Kidney (tissue), 14 donors: ENCODE results near the gene ATXN10. TPM values are rescaled to one million over a fixed set of nuclear protein-coding genes. Genes with fewer than 3 reads are reported as not detected.

Experiments used
- DNase-seq, 5 donors: peaks; one replicate each; pipeline ENCODE4 v3.0.0-alpha.2; 2013 to 2020
- FAIRE-seq: peaks from 2 replicates; lab custom pipeline; 2012; peaks lifted over from hg19 to GRCh38; lab: Jason Lieb, UNC
- H3K27ac ChIP-seq, 2 donors: one replicate each; pipeline ENCODE4 v1.7.0; 2013; ENCODE audit warnings: low read depth in 2 of 2, low read length in 2 of 2, inconsistent platforms in 1 of 2
- H3K27me3 ChIP-seq: one replicate; pipeline ENCODE4 v1.7.1; 2013; ENCODE audit warnings: low read length, inconsistent platforms; ENCODE audit not compliant: control insufficient read depth, insufficient read depth
- H3K36me3 ChIP-seq, 3 donors: one replicate each; pipeline versions ENCODE4 v1.7.0 to v1.7.1; 2013; ENCODE audit warnings: low read length in 3 of 3, control low read depth in 1 of 3, inconsistent platforms in 1 of 3; ENCODE audit not compliant: insufficient read depth in 3 of 3, control insufficient read depth in 2 of 3
- H3K4me1 ChIP-seq, 3 donors: one replicate each; pipeline versions ENCODE4 v1.7.0 to v1.7.1; 2013; ENCODE audit warnings: low read length in 3 of 3, inconsistent platforms in 1 of 3, low read depth in 1 of 3; ENCODE audit not compliant: control insufficient read depth in 2 of 3, insufficient read depth in 2 of 3
- H3K4me3 ChIP-seq, 3 donors: one replicate each; pipeline versions ENCODE4 v1.7.0 to v1.8.1; 2013; ENCODE audit warnings: low read length in 3 of 3, control low read depth in 1 of 3, inconsistent platforms in 1 of 3
- H3K9ac ChIP-seq, 3 donors: one replicate each; pipeline versions ENCODE4 v1.7.0 to v1.7.1; 2013; ENCODE audit warnings: low read length in 3 of 3, control low read depth in 1 of 3, inconsistent platforms in 1 of 3
- H3K9me3 ChIP-seq, 3 donors: one replicate each; pipeline versions ENCODE4 v1.7.0 to v1.7.1; 2013; ENCODE audit warnings: low read length in 3 of 3, control low read depth in 1 of 3, inconsistent platforms in 1 of 3; ENCODE audit not compliant: control insufficient read depth in 2 of 3, insufficient read depth in 1 of 3
- intact Hi-C: fragments of 100-400 bp; cut with DNase I; formaldehyde crosslinking; loops from one replicate; pipeline ENCODE4 v1.11.1; 2022
- polyA plus RNA-seq: library from polyadenylated mRNA; stranded (reverse); fragments of 350-450 nt; fragmentation: Illumina TruSeq; extraction: RNeasy Lipid Tissue Mini Kit (QIAGEN cat#74804); gene quantifications from one replicate; pipeline ENCODE4 v1.2.3, GENCODE V29; 2014; ENCODE audit warnings: low read depth, low replicate concordance; ENCODE audit not compliant: insufficient read depth
- total RNA-seq: library from RNA; stranded (reverse); fragmentation: NEBNext Ultra II Directional; extraction: Animal tissue kit (Norgen Biotek cat#: 25700); gene quantifications from one replicate; pipeline ENCODE4 v1.2.1, GENCODE V29; 2021
- TF ChIP-seq, protein P1 (sequence below): IDR thresholded peaks from 3 replicates; pipeline ENCODE4 v1.5.1; 2012; ENCODE audit warnings: mild to moderate bottlenecking, moderate library complexity, borderline replicate concordance; ENCODE audit not compliant: insufficient read depth; ENCODE audit errors: extremely low read depth
- donor health status: control.
- donor health status: control.
- donor health status: control.
- donor health status: control.
- donor health status: control.
- donor health status: DM: yes; HTN: yes; CAD: no.
- donor health status: Normal renal cell carcinoma (clear cell type).

ATXN10 gene
- total and polyA plus RNA-seq, 2 donors from 2014 or later: 121 to 142 TPM

DNA sequence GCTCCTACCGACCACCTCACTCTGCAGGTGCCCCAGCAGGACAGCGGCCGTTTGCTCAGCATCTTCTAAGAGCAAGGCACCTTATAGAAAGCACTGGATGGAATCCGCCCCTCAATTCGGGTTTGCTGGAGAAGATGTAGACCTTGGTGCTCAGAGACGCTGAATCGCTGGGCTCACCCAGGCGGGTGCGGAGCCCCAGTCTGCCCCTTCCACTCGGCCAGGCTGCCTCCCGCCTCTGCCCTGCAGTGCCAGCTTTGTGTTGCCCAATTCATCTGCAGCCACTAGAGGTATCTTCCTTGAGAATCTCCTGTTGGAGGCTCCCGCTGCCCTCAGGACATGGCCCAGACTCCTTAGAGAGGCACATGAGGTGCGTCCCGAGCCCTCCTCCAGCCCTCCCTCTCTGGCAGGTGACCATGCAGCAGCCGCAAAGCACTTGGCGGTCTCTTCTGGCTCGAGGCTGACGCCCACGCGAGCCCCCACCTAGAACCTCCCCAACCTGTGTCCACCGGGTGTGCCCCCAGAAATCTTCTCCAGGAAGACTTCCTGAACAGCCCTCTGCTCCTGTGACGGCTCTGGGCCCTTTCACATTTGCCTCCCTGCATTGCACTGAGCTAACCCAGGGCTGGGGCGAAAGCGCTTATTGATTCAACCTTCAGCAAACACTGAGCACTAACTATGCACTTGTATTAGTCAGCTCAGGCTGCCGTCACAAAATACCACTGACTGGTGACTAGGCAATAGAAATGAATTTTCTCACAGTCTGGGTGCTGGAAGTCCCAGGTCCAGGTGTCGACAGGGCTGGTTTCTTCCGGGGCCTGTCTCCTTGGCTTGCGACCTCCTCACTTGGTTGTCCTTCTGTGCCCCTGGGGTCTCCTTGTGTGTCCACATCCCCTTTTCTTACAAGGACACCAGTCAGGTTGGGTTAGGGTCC lies 187.9 kb downstream of the ATXN10 start:
- TF ChIP-seq, protein P1, sequence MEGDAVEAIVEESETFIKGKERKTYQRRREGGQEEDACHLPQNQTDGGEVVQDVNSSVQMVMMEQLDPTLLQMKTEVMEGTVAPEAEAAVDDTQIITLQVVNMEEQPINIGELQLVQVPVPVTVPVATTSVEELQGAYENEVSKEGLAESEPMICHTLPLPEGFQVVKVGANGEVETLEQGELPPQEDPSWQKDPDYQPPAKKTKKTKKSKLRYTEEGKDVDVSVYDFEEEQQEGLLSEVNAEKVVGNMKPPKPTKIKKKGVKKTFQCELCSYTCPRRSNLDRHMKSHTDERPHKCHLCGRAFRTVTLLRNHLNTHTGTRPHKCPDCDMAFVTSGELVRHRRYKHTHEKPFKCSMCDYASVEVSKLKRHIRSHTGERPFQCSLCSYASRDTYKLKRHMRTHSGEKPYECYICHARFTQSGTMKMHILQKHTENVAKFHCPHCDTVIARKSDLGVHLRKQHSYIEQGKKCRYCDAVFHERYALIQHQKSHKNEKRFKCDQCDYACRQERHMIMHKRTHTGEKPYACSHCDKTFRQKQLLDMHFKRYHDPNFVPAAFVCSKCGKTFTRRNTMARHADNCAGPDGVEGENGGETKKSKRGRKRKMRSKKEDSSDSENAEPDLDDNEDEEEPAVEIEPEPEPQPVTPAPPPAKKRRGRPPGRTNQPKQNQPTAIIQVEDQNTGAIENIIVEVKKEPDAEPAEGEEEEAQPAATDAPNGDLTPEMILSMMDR: no peak
- Histone ChIP-seq H3K9ac (no peak overlapping the region), H3K36me3 (peaks cover 0 to 8% (median 0%) of the 10 kb centered on the region in 3 donors), H3K27ac (no peak overlapping the region), H3K9me3 (no peaks in the 10 kb centered on the region), H3K4me3 (no peak overlapping the region), H3K27me3 (no peaks in the 10 kb centered on the region), H3K4me1 (no peaks in the 10 kb centered on the region)
- peak in 1 of 5 donors; percentile 54 for DNase-seq
- intact Hi-C loops: no loop called here
- FAIRE-seq: no peak

DNA sequence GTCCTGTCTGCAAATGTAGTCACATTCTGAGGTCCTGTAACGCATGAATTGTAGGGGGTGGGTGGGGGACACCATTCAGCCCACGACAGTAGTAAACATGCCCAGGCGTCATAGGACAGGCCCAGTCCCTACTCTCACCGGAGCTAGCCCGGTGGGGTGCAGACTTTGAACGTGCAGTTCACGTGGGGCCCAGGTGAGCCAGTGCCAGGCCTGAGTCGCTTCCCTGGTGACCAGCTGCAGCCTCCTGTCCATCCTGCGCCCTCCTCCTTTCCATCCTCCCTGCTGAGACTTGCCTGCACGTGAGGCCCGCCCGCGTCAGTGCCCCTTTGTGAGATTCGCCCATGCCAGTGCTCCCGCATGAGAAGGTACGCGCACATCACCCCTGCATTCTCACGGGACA lies 188.6 kb downstream of the ATXN10 start:
- intact Hi-C loops: no loop called here

DNA sequence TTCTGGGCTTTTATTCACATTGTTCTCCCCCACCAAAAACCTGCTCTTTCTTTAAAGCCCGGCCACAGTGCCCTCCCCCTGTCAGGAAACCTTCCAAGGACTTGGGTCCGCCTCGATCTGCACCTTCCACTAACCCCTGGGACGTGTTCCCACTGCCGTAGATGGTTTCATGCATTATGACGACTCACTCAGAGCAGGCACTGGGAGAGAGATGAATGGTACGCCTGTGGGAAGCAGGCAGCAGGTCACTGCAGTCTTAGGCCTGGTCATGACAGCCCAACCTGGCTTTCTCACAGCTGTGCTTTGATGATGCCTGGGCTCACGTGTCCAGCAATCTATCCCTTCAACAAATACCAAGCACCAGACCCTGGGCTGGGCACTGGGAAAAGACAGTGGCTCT lies 189.6 kb downstream of the ATXN10 start:
- Histone ChIP-seq H3K9me3 (no peaks in the 10 kb centered on the region), H3K9ac (no peak overlapping the region), H3K27me3 (no peaks in the 10 kb centered on the region), H3K27ac (no peak overlapping the region), H3K4me1 (peaks cover 0 to under 1% (median 0%) of the 10 kb centered on the region in 3 donors), H3K4me3 (no peak overlapping the region), H3K36me3 (peaks cover 0 to 4% (median 0%) of the 10 kb centered on the region in 3 donors)
- FAIRE-seq (no peak), DNase-seq (peak in 1 of 5 donors; percentile 16)
- TF ChIP-seq, protein P1: no peak
- intact Hi-C loops: no loop called here

More for the DNA sequence above, 188.6 kb downstream of the ATXN10 start:
- H3K4me3 ChIP-seq: no peak overlapping the region
- TF ChIP-seq, protein P1: no peak
- FAIRE-seq (no peak), DNase-seq (no peak)
- H3K9me3 ChIP-seq: no peaks in the 10 kb centered on the region
- no peak overlapping the region for H3K27ac ChIP-seq
- H3K9ac ChIP-seq: no peak overlapping the region
- no peaks in the 10 kb centered on the region for H3K4me1 ChIP-seq
- no peaks in the 10 kb centered on the region for H3K27me3 ChIP-seq
- peaks cover 0 to 6% (median 0%) of the 10 kb centered on the region in 3 donors for H3K36me3 ChIP-seq
